ENCODE data around the gene BMI1. TPM values are rescaled to one million over a fixed set of nuclear protein-coding genes. Genes with fewer than 3 reads are reported as not detected.
A peak's percentile ranks its signal among the peaks of the same experiment; 100 is the strongest.

Gene BMI1
- total RNA-seq, 4 donors from 2014 or later, result 24.4 to 55.3 (median 38.5) TPM

DNA sequence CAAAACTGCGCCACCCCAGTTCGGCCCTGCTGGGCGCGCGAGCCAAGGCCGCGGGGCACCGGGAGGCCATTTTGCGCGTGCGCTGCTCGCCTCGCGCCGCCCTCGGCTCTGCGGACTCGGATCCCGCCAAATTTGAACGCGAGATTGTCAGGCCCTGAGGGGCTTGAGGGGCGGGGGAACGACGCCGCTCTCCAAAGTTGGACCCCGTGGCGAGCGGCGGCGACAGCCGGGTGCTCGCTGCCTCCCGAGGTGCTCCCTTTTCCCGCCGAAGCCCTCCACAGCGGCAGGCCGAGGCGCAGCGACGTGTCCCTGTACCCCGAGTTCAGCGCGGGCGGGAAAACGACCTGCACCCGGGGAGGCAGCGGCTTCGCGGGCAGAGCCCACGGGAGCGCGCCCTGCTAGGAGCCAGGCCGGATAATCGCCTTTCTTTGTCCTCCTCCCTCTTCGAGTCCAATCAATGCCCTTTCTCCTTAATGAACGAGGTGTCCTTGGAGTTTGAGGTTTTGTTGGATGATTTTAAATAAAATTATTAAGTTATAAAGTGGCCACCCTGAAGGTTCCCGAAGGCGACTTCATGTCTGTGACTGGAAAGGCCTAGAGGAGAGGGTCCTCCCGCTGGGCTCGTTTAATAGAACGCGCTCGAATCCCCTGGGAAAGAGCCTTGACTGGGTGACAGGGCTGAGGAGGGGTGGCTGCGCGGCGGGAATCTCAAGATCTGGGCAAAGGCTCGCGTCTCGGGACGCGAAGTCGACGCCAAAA lies 13.7 kb downstream of the BMI1 start:
- Histone ChIP-seq H3K36me3 (peaks cover 7% of the 10 kb centered on the region), H3K9me3 (no peaks in the 10 kb centered on the region), H3K27ac (no peak overlapping the region), H3K4me1 (peaks cover 31% of the 10 kb centered on the region), H3K4me3 (peak overlapping the region; percentile 57), H3K27me3 (peaks cover 61% of the 10 kb centered on the region)
- 16% methylated on average over 38 of the region's 73 CpGs for WGBS
- no peak for TF ChIP-seq POLR2AphosphoS5 (IDR thresholded peaks at IDR 0.05)
- TF ChIP-seq POLR2A (IDR thresholded peaks at IDR 0.05), result no peak
- no peak for TF ChIP-seq CTCF (IDR thresholded peaks at IDR 0.05)
- no peak for TF ChIP-seq EP300 (IDR thresholded peaks at IDR 0.05)
- DNase-seq (ENCODE audit: low spot score in 2 of 2), result no peak

- peaks cover 64% of the 10 kb centered on the region for H3K27me3 ChIP-seq
- peak in 1 of 2 donors; percentile 70 for DNase-seq (ENCODE audit: low spot score in 2 of 2)
- WGBS, result 2% methylated on average over 11 of the region's 71 CpGs
- H3K4me1 ChIP-seq, result peaks cover 37% of the 10 kb centered on the region
- no peaks in the 10 kb centered on the region for H3K9me3 ChIP-seq
- peak overlapping the region; percentile 57 for H3K4me3 ChIP-seq
- no peak overlapping the region for H3K27ac ChIP-seq
- no peaks in the 10 kb centered on the region for H3K36me3 ChIP-seq
- no peak for TF ChIP-seq EP300 (IDR thresholded peaks at IDR 0.05)
- TF ChIP-seq POLR2A (IDR thresholded peaks at IDR 0.05), result peak in 1 of 2 donors; percentile 21
- TF ChIP-seq CTCF (IDR thresholded peaks at IDR 0.05), result peak in 1 of 2 donors; percentile 8
- TF ChIP-seq POLR2AphosphoS5 (IDR thresholded peaks at IDR 0.05), result peak in 1 of 3 donors; percentile 17
Observed at GRCh38 chr10:22335173-22335933, 14.5 kb downstream of the BMI1 start.

DNA sequence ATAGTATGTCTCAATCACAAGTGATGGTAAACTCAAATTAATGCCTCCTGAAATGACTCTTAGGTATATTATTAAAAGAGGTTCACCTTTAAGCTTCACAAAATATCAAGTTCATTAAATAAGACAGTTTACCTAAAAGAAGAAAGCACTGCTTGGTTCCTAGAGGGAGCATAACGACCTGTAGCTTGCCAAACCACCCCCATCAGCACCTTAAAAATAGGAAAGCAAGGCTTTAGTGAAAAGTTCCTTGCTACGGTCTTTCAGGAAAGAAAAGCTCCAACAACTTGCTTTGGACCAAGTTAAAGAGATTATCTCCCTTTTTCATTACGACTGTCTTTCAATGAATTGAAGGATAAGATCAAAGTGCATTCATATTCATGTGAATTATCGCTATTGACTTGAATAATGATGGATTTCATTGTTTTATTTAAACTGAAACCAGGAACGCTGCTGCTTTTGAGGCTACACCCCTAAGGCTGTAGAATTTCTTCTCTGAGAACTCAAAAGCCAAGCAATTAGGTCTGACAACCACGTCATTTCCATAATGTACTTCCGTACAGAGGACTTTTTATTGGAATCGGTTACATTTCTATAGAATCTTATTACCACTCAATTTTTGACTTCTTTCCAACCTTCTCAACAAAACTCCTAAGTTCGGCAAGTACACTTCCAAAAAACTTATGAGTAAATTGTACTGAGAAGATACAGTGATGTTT lies 17.4 kb downstream of the BMI1 start:
- 26% methylated on average over 9 of the region's 9 CpGs for WGBS
- H3K4me3 ChIP-seq, result no peak overlapping the region
- TF ChIP-seq CTCF (IDR thresholded peaks at IDR 0.05) (no peak), POLR2AphosphoS5 (IDR thresholded peaks at IDR 0.05) (no peak)
- H3K36me3 ChIP-seq, result no peaks in the 10 kb centered on the region
- no peak overlapping the region for H3K27ac ChIP-seq
- DNase-seq (ENCODE audit: low spot score in 2 of 2), result no peak
- H3K9me3 ChIP-seq, result no peaks in the 10 kb centered on the region
- peaks cover 94% of the 10 kb centered on the region for H3K27me3 ChIP-seq
- H3K4me1 ChIP-seq, result peaks cover 46% of the 10 kb centered on the region

DNA sequence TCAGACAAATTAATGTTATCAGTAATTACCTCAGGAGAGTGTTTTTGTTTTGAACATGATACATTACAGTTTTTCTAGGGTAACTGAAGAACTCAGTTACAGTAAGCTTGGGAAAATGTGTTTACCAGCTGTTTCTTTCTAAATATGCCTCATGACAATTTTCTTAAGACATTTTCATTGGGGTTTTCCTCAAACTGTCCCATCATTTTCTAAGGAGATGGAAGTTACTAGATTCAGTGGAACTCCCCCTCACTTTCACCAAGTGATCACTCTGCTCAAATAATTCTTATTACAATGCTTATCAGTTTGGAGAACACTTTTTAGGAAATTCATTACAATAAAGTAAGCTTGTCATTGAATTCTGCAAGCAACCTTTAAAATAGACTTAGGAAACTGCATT lies 18.0 kb downstream of the BMI1 start:
- TF ChIP-seq EP300 (IDR thresholded peaks at IDR 0.05) (no peak), POLR2AphosphoS5 (IDR thresholded peaks at IDR 0.05) (no peak), POLR2A (IDR thresholded peaks at IDR 0.05) (no peak), CTCF (IDR thresholded peaks at IDR 0.05) (no peak)
- no peaks in the 10 kb centered on the region for H3K36me3 ChIP-seq
- H3K9me3 ChIP-seq, result no peaks in the 10 kb centered on the region

More for the DNA sequence above, 18.0 kb downstream of the BMI1 start:
- DNase-seq (ENCODE audit: low spot score in 2 of 2), result no peak
- Histone ChIP-seq H3K4me1 (peaks cover 46% of the 10 kb centered on the region), H3K27me3 (peaks cover 95% of the 10 kb centered on the region), H3K27ac (no peak overlapping the region), H3K4me3 (no peak overlapping the region)

Measured in suprapubic skin (tissue), 4 donors.